Measurements from ENCODE around the gene HDAC4.

The HDAC4 gene

DNA sequence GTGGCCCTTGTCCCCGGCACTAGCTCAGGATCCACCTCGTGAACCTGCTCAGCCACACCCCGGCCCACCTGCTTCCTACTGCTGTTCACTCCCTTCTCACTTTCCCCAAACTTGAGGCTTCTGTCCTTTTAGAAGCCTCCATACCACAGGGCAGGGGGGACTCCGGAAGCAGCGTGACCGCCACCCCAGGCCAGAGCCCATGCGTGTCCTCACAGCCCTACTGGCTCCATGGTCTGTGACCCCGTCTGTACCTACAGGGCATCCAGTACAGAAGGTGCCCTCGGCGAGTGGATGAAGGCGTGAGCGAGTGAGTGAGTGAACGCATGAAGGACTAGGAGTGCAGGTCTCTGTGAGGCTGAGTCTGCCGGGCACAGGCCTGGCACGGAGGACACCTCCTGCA lies 299.7 kb downstream of the HDAC4 start:
- DNase-seq = no peak

- no peak for DNase-seq
Measured at GRCh38 chr2:239099474-239099873, 301.3 kb downstream of the HDAC4 start.

DNA sequence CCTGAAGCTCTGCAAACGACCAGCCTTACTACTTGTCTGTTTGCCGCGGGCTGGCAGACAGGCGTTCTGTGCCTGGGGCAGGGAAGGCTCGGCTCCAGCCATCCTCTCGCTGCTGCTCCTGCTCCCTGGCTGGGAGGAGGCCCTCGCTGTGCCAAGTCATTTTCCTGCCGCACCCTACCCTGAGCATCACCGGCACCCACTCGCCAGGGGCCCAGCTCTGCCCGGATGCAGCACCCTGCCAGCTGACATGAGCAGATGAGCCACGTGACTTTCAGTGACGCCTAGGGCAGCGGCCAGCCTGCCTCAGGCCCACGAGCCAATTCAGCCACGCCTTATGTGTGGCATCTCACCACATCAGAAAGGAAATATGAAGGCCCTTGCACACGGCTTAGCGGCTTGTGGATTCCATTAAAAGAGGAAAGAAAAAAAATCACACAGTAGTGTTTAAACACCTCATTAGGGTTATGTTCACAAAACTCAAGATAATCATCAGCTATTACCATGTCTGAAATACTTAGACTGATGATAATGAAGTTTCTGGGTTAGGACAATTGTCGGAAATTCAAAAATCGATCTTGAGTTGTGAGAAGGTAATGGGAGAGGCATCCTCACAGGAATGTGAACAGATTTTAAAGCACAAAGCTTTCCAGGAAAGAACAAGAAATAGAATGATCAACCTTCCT lies 302.4 kb downstream of the HDAC4 start:
- no peak for DNase-seq

GRCh38 chr2:239097428-239097696 lies 303.5 kb downstream of the HDAC4 start:
- no peak for DNase-seq

- DNase-seq = no peak
Measured at GRCh38 chr2:239096676-239097427, 304.0 kb downstream of the HDAC4 start.

DNA sequence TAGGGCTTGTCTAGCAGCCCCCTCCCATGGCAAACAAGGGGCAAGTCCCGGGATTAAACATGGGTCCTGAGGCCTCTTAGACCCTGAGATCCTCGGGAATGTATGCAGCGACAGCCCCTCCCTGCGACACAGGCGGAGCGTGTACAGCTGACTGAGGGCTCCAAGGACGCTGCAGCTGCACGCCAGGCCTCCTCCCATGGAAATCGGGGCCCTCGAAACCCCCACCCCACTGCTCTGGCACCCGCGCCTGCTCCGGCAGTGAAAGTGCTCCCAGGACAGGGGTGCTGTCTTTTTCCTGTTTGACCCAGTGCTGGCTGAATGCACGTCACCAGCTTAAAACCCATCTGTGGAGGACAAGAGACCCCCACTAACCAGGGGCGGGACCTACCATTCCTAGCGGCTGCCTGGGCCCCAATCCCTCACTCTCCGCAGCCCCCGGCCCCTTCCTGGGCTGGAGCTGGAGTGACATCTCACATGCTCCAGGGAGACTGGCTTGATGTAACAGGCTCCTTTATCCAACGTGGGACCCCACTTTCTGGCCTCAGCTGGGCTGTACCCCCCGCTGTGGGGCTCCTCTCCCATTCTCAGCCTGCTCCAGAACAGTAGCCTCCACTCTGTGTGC lies 305.2 kb downstream of the HDAC4 start:
- no peak for DNase-seq

DNA sequence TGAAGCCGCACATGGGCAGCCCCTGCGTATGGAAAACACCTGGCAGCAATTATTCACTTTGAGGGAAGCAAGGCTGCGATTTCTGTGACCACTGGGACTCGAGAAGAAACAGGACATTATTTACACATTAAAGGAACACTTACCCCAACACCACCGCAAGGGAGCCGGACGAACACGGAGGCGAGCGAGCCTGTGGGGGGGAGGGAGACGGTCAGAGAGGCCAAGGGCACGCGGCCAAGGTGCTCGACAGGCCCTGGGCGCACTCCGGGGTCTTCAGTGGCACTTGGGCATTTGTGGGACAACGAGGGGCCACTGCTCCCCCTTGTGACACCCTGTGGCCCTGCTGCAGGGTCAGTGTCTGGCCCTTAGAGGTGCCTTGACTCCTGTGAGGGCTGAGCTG lies 306.0 kb downstream of the HDAC4 start:
- DNase-seq = no peak

DNA sequence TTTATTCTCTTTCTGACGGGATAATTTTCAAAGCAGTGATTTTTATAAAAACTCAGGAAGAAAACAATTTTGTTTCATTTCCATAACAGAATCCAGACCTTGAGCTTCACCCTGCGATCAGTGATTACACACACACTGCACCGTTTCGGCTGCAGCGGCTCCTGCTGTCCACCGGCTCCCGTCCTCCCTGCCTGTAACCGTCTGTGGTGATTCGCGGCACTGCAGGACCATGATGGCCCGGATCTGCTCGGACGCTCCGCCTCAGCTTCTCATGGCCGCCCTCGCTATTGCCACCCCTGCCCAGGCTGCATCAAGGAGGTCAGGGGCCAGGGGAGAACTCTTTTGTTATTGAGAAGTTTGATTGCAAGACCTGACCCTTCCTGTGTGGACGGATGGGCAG lies 306.9 kb downstream of the HDAC4 start:
- no peak for DNase-seq

DNA sequence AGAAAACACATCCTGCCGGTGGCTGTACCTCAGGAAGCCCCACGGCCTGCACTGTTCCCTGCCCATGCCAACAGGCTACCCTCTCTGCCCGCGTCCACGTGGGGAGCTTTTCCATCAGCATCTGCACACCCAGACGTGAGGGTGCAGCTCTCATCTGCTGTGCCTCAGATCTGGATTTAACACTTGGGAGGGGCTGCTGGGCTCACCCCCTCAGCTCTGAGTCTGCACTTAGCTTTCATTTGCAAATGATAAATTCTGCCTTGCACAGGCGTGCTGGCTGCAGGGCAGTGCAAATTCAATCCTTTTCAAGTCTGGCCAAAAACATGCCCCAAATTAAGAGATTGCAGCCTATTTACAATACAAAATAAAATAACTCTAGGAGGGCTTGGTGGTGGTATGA lies 307.3 kb downstream of the HDAC4 start:
- DNase-seq = no peak

DNA sequence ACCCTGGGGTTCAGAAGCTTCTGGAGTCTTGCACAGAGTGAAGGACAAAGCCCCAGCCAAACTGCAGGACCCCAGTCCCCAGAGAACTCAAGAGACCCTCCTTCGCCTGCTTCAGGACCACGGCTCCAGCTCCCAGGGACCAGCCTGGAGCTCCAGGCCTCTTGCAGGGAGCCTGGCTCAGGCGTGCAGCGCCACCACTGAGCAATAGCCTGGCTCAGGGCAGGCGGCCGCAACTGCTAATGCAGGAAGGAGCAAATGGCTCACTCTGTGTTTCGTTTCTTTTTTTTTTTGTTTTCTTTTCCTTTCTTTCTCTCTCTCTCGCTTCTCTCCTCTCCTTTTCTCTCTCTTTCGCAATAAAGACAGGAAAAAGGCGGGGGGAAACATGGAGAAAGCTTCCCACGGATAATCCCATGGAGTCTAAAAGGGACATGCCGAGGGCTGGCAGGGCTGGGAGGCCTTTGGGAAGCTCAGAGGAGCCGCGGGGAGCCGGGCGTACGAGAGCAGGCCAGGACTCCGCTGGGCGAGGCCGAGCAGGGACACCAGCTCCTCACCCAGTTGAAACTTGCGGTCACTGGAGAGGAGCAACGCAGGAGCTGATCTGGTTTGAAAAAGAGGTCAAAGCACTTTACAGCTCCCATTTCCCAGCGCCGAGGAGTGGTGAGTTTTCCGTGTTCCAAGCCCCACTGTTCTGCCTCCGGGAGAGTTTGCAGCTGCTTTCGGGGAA lies 308.1 kb downstream of the HDAC4 start:
- DNase-seq = no peak

GRCh38 chr2:239089884-239090283 lies 310.9 kb downstream of the HDAC4 start:
- no peak for DNase-seq

DNA sequence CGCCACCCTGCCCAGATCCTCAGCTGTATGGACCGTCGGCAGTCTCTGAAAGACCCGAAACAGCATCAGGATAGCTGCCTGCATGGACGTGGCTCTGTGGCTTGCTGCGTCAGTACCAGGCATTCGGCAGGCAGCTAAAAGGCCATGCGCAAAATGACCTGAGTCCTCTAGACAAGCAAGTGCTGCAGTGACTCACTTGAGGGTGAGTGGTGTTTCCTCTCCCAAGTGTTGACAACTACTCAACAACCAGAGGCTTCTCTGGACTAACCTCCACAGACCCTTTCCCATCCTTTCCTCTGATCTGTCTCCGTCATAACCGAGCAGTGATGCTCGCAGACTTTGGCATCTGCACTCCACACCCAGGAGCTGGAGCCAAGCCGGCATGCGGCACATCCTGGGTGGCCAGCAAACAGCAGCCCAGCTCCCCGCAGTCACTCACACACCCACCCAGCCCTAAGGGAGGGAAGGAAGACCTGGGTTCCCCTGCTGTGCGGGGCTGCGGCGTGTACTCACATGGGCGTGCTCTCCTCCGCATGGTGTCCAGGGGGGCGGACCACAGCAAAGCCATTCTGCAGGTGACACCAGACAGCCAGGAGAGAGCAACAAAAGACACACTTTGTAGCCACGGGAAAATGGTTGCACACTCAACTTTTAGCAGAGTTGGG lies 313.6 kb downstream of the HDAC4 start:
- no peak for DNase-seq

- DNase-seq = no peak
Measured at GRCh38 chr2:239086325-239087020, 314.3 kb downstream of the HDAC4 start.

GRCh38 chr2:239085201-239085992 lies 315.4 kb downstream of the HDAC4 start:
- DNase-seq = no peak

DNA sequence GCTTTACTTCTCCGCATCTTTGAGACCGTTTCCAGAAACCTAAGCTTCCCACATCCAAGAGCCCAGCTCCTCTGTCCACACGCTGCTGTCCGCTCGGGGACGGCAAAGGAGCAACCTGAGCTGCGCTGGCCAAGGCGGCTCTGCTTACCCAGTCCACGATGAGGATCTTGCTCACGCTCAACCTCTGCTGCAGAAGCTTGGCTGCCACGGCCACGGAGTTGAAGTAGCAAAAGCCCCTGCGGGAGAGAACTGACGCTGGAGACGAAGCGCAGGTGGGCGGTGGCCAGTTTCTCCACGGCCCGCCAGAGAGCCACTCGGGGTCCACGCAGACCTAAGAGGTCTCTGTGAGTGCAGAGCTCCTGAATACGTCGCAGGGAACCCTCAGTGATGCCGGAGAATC lies 316.8 kb downstream of the HDAC4 start:
- DNase-seq = no peak

- no peak for DNase-seq
Measured at GRCh38 chr2:239082425-239082824, 318.4 kb downstream of the HDAC4 start.

DNA sequence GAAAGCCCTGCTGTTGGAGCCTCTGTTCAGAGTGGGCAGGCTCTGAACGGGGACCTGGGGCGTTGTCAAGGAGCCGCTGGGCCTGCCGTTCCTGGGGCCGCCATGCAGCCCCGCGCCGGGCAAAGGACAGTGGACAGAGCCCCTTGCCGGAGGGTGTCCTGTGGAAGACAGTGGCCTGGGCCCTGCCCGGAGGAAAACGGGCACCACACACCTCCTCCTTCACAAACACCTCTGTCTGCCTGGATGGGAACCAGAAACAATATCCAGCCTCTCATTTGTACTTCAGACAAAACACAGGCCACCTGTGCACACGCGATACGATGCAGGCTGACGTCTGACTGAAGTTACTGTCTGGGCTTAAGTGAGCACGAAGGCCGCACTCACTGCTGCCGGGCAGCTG lies 319.2 kb downstream of the HDAC4 start:
- DNase-seq = no peak

GRCh38 chr2:239081046-239081445 lies 319.8 kb downstream of the HDAC4 start:
- DNase-seq = no peak

- DNase-seq = no peak
Measured at GRCh38 chr2:239079671-239080294, 321.0 kb downstream of the HDAC4 start.

GRCh38 chr2:239078128-239078924 lies 322.5 kb downstream of the HDAC4 start:
- DNase-seq = no peak
